Caco-2 (cell line): ENCODE results near the gene FOCAD. TPM values are rescaled to one million over a fixed set of nuclear protein-coding genes. Genes with fewer than 3 reads are reported as not detected.

ENCODE experiments used
- BruUV-seq: library from RNA; stranded (reverse); fragments of 400-500 nt; replicated peaks from 2 replicates; lab custom pipeline; 2021; lab: Mats Ljungman, UMichigan
- CTCF ChIA-PET: fragments of 300-600 bp; sonication (Branson Sonifier 250); formaldehyde crosslinking; loops from one replicate; lab custom pipeline; 2022; ENCODE audit warnings: antibody characterized with exemption; lab: Charles Lee
- POLR2A ChIA-PET: fragments of 300-600 bp; sonication (Branson Sonifier 250); formaldehyde crosslinking; loops from one replicate; lab custom pipeline; 2022; ENCODE audit warnings: antibody characterized with exemption; lab: Charles Lee
- DNase-seq, 2 experiments: peaks; one replicate each; pipeline versions ENCODE4 v3.0.0 to v3.0.0-alpha.2; 2020 to 2022
- H3K27me3 ChIP-seq: replicated peaks from 2 replicates; pipeline ENCODE4 v1.6.0; 2011; ENCODE audit warnings: low read length; ENCODE audit not compliant: control insufficient read depth, insufficient read depth
- H3K36me3 ChIP-seq: 2 replicates; pipeline ENCODE4 v1.5.1; 2011; ENCODE audit warnings: low read length; ENCODE audit not compliant: control insufficient read depth, insufficient read depth
- H3K4me1 ChIP-seq: fragments of 250-450 bp; sonication (Bioruptor Pico); 2 replicates; pipeline ENCODE4 v1.5.1; 2020; ENCODE audit warnings: mild to moderate bottlenecking
- H3K4me3 ChIP-seq: 2 replicates; pipeline ENCODE4 v1.5.1; 2011; ENCODE audit warnings: low read depth, mild to moderate bottlenecking, control low read depth, low read length
- H3K9me3 ChIP-seq: fragments of 250-450 bp; sonication (Bioruptor Pico); 2 replicates; pipeline ENCODE4 v1.5.1; 2020; ENCODE audit warnings: mild to moderate bottlenecking, moderate library complexity
- H3K27ac Mint-ChIP-seq: one replicate; pipeline ENCODE4 v1.8.0; 2022; ENCODE audit warnings: mixed read lengths; ENCODE audit not compliant: unreplicated experiment
- H3K27me3 Mint-ChIP-seq: one replicate; pipeline ENCODE4 v1.8.0; 2022; ENCODE audit warnings: mixed read lengths; ENCODE audit not compliant: insufficient read depth, unreplicated experiment
- H3K36me3 Mint-ChIP-seq: one replicate; pipeline ENCODE4 v1.8.0; 2022; ENCODE audit warnings: mild to moderate bottlenecking, mixed read lengths; ENCODE audit not compliant: insufficient read depth, unreplicated experiment
- H3K4me1 Mint-ChIP-seq: one replicate; pipeline ENCODE4 v1.8.0; 2022; ENCODE audit warnings: low read depth, mixed read lengths; ENCODE audit not compliant: unreplicated experiment
- H3K4me3 Mint-ChIP-seq: one replicate; pipeline ENCODE4 v1.8.0; 2022; ENCODE audit warnings: mild to moderate bottlenecking, moderate library complexity, mixed read lengths; ENCODE audit not compliant: unreplicated experiment
- H3K9me3 Mint-ChIP-seq: one replicate; pipeline ENCODE4 v1.8.0; 2022; ENCODE audit warnings: mixed read lengths; ENCODE audit not compliant: unreplicated experiment
- CTCF ChIP-seq, 2 experiments: fragments of 200-600 bp in 1 of 2; IDR thresholded peaks; 1 replicate in 1 of 2; 2 replicates in 1 of 2; pipeline versions ENCODE4 v1.5.1 to v1.8.0; 2011 to 2022; ENCODE audit warnings: antibody characterized with exemption in 1 of 2, control low read depth in 1 of 2, inconsistent platforms in 1 of 2, low read depth in 1 of 2, low read length in 1 of 2, mild to moderate bottlenecking in 1 of 2, moderate library complexity in 1 of 2; ENCODE audit not compliant: insufficient read depth in 1 of 2, severe bottlenecking in 1 of 2, unreplicated experiment in 1 of 2
- intact Hi-C: fragments of 100-400 bp; cut with micrococcal nuclease; formaldehyde crosslinking; loops from one replicate; pipeline ENCODE4 v1.10.0; 2022; ENCODE audit not compliant: unreplicated experiment
- total RNA-seq: library from RNA; stranded (reverse); gene quantifications from 2 replicates; pipeline ENCODE4 v1.2.3, GENCODE V29; 2022

The FOCAD gene
- total RNA-seq, 1 experiment from 2014 or later = 20.4 TPM

- no peaks in the 10 kb centered on the region for H3K4me1 Mint-ChIP-seq
- DNase-seq = no peak
- H3K27me3 Mint-ChIP-seq = no peaks in the 10 kb centered on the region
- no peaks in the 10 kb centered on the region for H3K4me1 ChIP-seq
- no peak for TF ChIP-seq CTCF (IDR thresholded peaks at IDR 0.05; ENCODE audit: insufficient read depth in 1 of 2, low read depth in 1 of 2, low read length in 1 of 2, severe bottlenecking in 1 of 2, unreplicated experiment in 1 of 2)
- no peak overlapping the region for H3K27ac Mint-ChIP-seq
- ChIA-PET CTCF (no interaction called here), POLR2A (no interaction called here)
- H3K4me3 ChIP-seq = no peak overlapping the region
- H3K9me3 Mint-ChIP-seq = no peaks in the 10 kb centered on the region
- H3K4me3 Mint-ChIP-seq = no peak overlapping the region
- no peaks in the 10 kb centered on the region for H3K9me3 ChIP-seq
- intact Hi-C loops = no loop called here
- H3K36me3 ChIP-seq = no peaks in the 10 kb centered on the region
- no TSS peak for BruUV-seq
- H3K36me3 Mint-ChIP-seq = no peaks in the 10 kb centered on the region
- H3K27me3 ChIP-seq = no peaks in the 10 kb centered on the region
Observed at GRCh38 chr9:20754556-20754955, 70.5 kb downstream of the FOCAD start.

GRCh38 chr9:20760246-20760891 lies 76.3 kb downstream of the FOCAD start:
- H3K36me3 Mint-ChIP-seq = no peaks in the 10 kb centered on the region
- peaks cover 11% of the 10 kb centered on the region for H3K4me1 Mint-ChIP-seq
- Histone ChIP-seq H3K36me3 (no peaks in the 10 kb centered on the region), H3K9me3 (no peaks in the 10 kb centered on the region), H3K27me3 (no peaks in the 10 kb centered on the region), H3K4me1 (no peaks in the 10 kb centered on the region; the same call in 1 of the 2 replicates), H3K4me3 (no peak overlapping the region)
- H3K9me3 Mint-ChIP-seq = no peaks in the 10 kb centered on the region
- no peak for TF ChIP-seq CTCF (IDR thresholded peaks at IDR 0.05; ENCODE audit: insufficient read depth in 1 of 2, low read depth in 1 of 2, low read length in 1 of 2, severe bottlenecking in 1 of 2, unreplicated experiment in 1 of 2)
- H3K27me3 Mint-ChIP-seq = no peaks in the 10 kb centered on the region
- POLR2A ChIA-PET = no interaction called here
- BruUV-seq = no TSS peak
- intact Hi-C loops = no loop called here
- H3K4me3 Mint-ChIP-seq = no peak overlapping the region
- DNase-seq = no peak
- CTCF ChIA-PET = interaction anchor here (0.6 kb wide), 1 partner anchor 235 kb away, joined by 4 read pairs; no protein-coding TSS in a partner anchor
- H3K27ac Mint-ChIP-seq = no peak overlapping the region

GRCh38 chr9:20770947-20771346 lies 86.9 kb downstream of the FOCAD start:
- no peaks in the 10 kb centered on the region for H3K4me1 Mint-ChIP-seq
- CTCF ChIA-PET = no interaction called here

More at GRCh38 chr9:20770947-20771346, 86.9 kb downstream of the FOCAD start:
- POLR2A ChIA-PET = no interaction called here
- no peak overlapping the region for H3K4me3 Mint-ChIP-seq
- Histone ChIP-seq H3K4me3 (no peak overlapping the region), H3K27me3 (no peaks in the 10 kb centered on the region), H3K4me1 (no peaks in the 10 kb centered on the region), H3K36me3 (no peaks in the 10 kb centered on the region), H3K9me3 (no peaks in the 10 kb centered on the region)
- intact Hi-C loops = no loop called here
- peaks cover 4% of the 10 kb centered on the region for H3K36me3 Mint-ChIP-seq
- no peak for DNase-seq
- H3K9me3 Mint-ChIP-seq = no peaks in the 10 kb centered on the region
- BruUV-seq = no TSS peak
- H3K27me3 Mint-ChIP-seq = no peaks in the 10 kb centered on the region
- TF ChIP-seq CTCF (IDR thresholded peaks at IDR 0.05; ENCODE audit: insufficient read depth in 1 of 2, low read depth in 1 of 2, low read length in 1 of 2, severe bottlenecking in 1 of 2, unreplicated experiment in 1 of 2) = no peak
- no peak overlapping the region for H3K27ac Mint-ChIP-seq
